Measurements from ENCODE around the gene PDE9A. TPM values are rescaled to one million over a fixed set of nuclear protein-coding genes. Genes with fewer than 3 reads are reported as not detected.
"Not testable (repeated sequence)": the region's sequence is repeated elsewhere in the genome, so short reads cannot be mapped to it uniquely, and the experiment has no call there.

Gene PDE9A
- total RNA-seq, 1 donor from 2014 or later = 27.4 TPM

DNA sequence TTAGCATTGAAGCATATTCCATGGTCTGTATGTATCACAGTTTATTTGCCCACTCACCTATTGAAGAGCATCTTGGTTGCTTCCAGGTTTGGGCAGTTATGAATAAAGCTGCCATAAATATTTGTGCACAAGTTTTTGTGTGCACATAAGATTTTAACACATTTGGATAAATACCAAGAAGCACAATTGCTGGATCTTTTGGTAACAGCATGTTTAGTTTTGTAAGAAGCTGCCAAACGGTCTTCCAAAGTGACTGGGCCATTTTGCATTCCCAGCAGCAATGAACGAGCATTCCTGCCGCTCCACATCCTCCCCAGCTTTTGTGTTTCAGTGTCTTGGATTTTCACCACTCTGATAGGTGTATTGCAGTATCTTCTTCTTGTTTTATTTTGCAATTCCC, 62.7 kb downstream of the PDE9A start:
- DNase-seq (ENCODE audit: low spot score in 2 of 2, unreplicated experiment in 2 of 2) = no peak
- TF ChIP-seq, protein P1, sequence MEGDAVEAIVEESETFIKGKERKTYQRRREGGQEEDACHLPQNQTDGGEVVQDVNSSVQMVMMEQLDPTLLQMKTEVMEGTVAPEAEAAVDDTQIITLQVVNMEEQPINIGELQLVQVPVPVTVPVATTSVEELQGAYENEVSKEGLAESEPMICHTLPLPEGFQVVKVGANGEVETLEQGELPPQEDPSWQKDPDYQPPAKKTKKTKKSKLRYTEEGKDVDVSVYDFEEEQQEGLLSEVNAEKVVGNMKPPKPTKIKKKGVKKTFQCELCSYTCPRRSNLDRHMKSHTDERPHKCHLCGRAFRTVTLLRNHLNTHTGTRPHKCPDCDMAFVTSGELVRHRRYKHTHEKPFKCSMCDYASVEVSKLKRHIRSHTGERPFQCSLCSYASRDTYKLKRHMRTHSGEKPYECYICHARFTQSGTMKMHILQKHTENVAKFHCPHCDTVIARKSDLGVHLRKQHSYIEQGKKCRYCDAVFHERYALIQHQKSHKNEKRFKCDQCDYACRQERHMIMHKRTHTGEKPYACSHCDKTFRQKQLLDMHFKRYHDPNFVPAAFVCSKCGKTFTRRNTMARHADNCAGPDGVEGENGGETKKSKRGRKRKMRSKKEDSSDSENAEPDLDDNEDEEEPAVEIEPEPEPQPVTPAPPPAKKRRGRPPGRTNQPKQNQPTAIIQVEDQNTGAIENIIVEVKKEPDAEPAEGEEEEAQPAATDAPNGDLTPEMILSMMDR (IDR thresholded peaks at IDR 0.05; ENCODE audit: unreplicated experiment) = no peak
- Mint-ChIP-seq H3K27me3 (ENCODE audit: low read depth) (no peaks in the 10 kb centered on the region), H3K4me1 (peaks cover 11% of the 10 kb centered on the region), H3K4me3 (no peak overlapping the region), H3K9me3 (no peaks in the 10 kb centered on the region), H3K27ac (no peak overlapping the region), H3K36me3 (peaks cover 4% of the 10 kb centered on the region)

DNA sequence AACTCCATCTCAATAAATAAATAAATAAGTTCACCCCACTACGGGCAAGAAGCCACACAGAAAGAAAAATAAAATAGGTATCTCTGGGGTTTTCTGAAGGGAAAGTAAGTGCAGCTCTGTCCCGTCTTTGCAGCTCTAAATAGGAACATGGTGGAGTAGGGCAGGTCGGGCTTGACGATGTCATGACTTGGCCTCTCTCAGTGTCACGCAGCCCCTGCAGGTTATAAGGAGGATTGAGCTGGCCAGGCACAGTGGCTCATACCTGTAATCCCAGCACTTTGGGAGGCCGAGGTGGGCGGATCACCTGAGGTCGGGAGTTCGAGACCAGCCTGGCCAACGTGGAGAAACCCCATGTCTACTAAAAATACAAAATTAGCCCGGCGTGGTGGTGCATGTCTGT, 67.1 kb downstream of the PDE9A start:
- peak overlapping the region; percentile 21 for H3K27ac Mint-ChIP-seq
- peaks cover 20% of the 10 kb centered on the region for H3K4me1 Mint-ChIP-seq
- not testable (repeated sequence) for DNase-seq (ENCODE audit: low spot score in 2 of 2, unreplicated experiment in 2 of 2); H3K36me3 Mint-ChIP-seq; H3K4me3 Mint-ChIP-seq; H3K27me3 Mint-ChIP-seq (ENCODE audit: low read depth); H3K9me3 Mint-ChIP-seq

DNA sequence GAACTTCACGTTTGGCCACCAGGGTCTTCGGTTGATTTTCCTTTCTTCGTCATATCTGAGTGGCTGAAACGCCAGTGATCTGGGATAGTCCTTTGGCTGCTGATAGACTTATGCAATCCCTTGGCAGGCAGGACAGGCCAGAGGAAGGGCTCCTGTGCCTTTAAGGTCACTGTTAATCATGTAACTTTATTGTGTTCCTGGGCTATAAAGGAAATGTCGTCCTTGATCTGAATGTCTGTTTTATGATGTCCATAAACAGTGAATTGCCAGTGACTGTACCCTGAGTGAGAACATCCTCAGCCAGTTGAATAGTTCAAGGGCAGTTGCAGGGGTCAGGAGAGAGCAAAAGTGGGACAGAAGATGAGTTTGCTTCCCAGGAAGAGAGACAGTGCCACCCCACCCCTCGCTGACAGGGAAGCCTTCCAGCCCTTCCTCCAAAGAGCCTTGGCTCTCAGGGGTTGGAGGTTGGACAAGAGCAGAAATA, 68.0 kb downstream of the PDE9A start:
- H3K4me3 Mint-ChIP-seq = no peak overlapping the region
- no peaks in the 10 kb centered on the region for H3K9me3 Mint-ChIP-seq
- no peaks in the 10 kb centered on the region for H3K27me3 Mint-ChIP-seq (ENCODE audit: low read depth)
- DNase-seq (ENCODE audit: low spot score in 2 of 2, unreplicated experiment in 2 of 2) = no peak
- H3K27ac Mint-ChIP-seq = peak overlapping the region; percentile 64
- peaks cover 13% of the 10 kb centered on the region for H3K36me3 Mint-ChIP-seq
- TF ChIP-seq, protein P1 (IDR thresholded peaks at IDR 0.05; ENCODE audit: unreplicated experiment) = no peak
- H3K4me1 Mint-ChIP-seq = peaks cover 20% of the 10 kb centered on the region

DNA sequence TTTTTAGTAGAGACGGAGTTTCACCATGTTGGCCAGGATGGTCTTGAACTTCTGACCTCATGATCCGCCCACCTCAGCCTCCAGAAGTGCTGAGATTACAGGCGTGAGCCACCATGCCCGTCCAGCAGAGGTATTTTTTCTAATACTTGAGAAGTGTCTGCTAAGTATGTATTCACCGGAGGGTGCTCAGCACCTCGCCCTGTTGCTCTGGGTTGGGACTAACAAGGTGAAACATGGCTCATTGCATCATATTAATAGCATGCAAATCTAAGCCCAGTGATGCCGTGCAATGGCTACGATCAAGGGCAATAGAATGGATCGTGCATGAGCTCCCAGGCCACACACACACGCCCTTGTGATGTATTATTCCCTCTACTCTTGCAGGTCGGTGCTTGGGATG, 68.7 kb downstream of the PDE9A start:
- DNase-seq (ENCODE audit: low spot score in 2 of 2, unreplicated experiment in 2 of 2) = no peak
- TF ChIP-seq, protein P1 (IDR thresholded peaks at IDR 0.05; ENCODE audit: unreplicated experiment) = no peak
- no peaks in the 10 kb centered on the region for H3K9me3 Mint-ChIP-seq

DNA sequence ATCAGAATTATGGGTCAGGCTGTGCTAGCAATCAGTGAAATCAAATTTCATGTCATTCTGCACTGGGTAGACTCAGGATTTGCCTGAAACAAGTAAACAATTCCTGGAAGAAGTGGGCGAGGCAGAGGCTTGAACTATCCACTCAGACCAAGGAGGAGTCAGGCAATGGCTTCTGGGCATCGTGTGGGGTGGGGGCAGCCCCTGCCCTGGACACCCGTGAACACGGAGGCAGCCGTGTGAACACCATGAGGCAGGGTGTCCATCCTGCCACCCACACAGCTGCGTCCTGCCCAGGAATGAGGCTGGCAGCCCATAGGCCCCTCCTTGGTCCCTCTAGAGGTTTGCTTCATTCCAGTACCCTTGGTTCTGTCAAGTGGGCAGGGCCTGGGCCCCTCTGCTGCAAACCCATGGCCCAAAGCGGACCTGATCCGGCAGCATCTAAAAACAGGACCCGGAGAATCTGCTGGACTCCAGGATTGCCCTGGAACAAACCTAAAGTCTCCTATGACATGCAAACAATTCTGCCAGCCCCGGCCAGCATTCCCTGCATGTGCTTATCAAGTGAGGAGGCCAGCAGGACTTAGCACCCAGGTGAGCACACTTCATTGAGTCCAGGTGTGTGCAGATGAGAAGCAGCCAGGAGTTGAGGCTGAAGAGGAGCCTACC, 69.5 kb downstream of the PDE9A start:
- no peak overlapping the region for H3K4me3 Mint-ChIP-seq
- TF ChIP-seq, protein P1 (IDR thresholded peaks at IDR 0.05; ENCODE audit: unreplicated experiment) = no peak
- peaks cover 19% of the 10 kb centered on the region for H3K36me3 Mint-ChIP-seq
- no peak overlapping the region for H3K27ac Mint-ChIP-seq
- H3K9me3 Mint-ChIP-seq = no peaks in the 10 kb centered on the region
- H3K4me1 Mint-ChIP-seq = peaks cover 20% of the 10 kb centered on the region
- no peak for DNase-seq (ENCODE audit: low spot score in 2 of 2, unreplicated experiment in 2 of 2)
- no peaks in the 10 kb centered on the region for H3K27me3 Mint-ChIP-seq (ENCODE audit: low read depth)

More for the DNA sequence above, 68.7 kb downstream of the PDE9A start:
- peaks cover 20% of the 10 kb centered on the region for H3K4me1 Mint-ChIP-seq
- no peaks in the 10 kb centered on the region for H3K27me3 Mint-ChIP-seq (ENCODE audit: low read depth)
- H3K4me3 Mint-ChIP-seq = no peak overlapping the region
- H3K27ac Mint-ChIP-seq = no peak overlapping the region
- peaks cover 14% of the 10 kb centered on the region for H3K36me3 Mint-ChIP-seq

DNA sequence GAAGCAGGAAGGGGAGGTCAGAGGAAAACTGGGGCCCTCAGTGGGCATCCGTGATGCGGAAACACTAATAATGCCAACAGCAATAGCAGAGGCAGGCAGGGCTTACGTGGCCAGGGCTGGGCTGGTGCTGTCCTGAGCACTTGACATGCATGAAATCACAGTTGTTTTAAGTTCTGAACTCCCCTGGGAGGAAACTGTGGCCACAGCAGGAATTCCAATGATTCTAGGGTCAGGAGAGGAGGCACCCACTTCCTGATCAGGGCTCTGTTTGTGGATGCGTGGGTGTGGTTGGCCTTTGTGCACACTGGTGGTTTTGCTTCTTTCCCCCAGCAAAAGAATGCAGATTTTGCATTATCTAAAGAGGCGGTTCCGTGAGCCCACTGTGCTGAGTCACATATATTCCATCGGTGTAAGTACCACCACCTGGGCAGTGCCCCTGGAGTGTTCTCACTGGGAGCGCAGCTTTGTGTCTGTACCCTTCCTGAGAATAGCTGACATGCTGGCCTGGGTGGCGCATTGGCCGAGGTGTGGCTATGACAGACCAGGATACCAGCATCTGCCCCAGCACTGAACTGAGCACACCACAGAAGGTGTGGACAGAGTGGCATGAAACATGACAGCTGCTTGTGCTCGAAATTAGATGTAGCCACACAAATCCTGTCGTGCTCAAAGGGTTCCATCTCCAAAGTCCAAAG, 71.0 kb downstream of the PDE9A start:
- peaks cover 22% of the 10 kb centered on the region for H3K36me3 Mint-ChIP-seq
- H3K27me3 Mint-ChIP-seq (ENCODE audit: low read depth) = no peaks in the 10 kb centered on the region
- TF ChIP-seq, protein P1 (IDR thresholded peaks at IDR 0.05; ENCODE audit: unreplicated experiment) = no peak
- H3K4me3 Mint-ChIP-seq = no peak overlapping the region
- no peak for DNase-seq (ENCODE audit: low spot score in 2 of 2, unreplicated experiment in 2 of 2)
- no peak overlapping the region for H3K27ac Mint-ChIP-seq
- H3K4me1 Mint-ChIP-seq = peaks cover 20% of the 10 kb centered on the region
- H3K9me3 Mint-ChIP-seq = peaks cover 6% of the 10 kb centered on the region

Measured in mesothelial cell of epicardium (in vitro differentiated cells).